ENCODE results near the gene NUDT2.

The NUDT2 gene

DNA sequence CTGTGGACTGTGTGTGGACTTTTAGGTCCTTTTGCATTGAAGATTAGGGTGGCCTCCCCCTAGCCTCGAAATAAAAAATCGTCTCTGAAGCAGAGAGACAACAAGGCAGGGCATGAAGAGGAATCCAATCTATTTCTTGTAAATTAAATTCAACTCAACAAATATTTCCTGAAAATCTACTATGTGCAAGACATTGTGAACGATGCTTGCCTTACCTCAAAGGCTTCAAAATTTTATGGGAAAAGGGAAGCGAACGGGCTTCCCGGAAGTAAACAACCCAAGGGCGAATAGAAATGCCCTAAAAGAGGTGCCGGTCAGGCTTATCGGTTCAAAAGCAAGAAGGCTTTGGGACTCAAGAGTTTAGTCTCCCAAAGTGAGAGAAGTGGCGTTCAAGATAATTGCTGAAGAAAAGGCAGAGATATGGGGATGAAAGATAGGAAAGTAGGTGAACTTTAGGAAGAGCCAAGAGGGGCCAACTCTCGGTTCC is 826 bp upstream of the NUDT2 start:
- TF ChIP-seq ZFX (IDR thresholded peaks at IDR 0.05), result no peak
- TF ChIP-seq, protein P1, sequence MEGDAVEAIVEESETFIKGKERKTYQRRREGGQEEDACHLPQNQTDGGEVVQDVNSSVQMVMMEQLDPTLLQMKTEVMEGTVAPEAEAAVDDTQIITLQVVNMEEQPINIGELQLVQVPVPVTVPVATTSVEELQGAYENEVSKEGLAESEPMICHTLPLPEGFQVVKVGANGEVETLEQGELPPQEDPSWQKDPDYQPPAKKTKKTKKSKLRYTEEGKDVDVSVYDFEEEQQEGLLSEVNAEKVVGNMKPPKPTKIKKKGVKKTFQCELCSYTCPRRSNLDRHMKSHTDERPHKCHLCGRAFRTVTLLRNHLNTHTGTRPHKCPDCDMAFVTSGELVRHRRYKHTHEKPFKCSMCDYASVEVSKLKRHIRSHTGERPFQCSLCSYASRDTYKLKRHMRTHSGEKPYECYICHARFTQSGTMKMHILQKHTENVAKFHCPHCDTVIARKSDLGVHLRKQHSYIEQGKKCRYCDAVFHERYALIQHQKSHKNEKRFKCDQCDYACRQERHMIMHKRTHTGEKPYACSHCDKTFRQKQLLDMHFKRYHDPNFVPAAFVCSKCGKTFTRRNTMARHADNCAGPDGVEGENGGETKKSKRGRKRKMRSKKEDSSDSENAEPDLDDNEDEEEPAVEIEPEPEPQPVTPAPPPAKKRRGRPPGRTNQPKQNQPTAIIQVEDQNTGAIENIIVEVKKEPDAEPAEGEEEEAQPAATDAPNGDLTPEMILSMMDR (conservative IDR thresholded peaks at IDR 0.05), result no peak
- peak overlapping the region; percentile 79 for H3K27ac ChIP-seq

DNA sequence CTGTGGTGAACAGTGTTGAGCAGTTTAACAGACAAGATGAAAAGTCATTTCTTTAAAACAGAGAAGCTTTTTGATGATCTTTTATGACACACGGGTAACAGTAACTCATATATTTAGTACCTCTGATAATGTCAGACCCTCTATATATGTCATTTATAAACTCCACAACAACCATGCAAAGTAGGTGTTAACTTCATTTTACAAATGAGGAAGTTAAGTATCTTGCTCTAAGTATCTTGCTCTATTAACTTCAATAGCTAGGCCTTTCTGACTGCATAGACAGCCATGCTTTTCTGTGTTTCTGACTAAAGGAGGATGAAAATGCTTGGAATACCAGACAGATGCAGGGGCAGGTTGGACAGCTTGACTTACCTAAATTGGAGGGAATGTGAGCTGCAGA is 1.8 kb downstream of the NUDT2 start:
- no peak overlapping the region for H3K27ac ChIP-seq
- TF ChIP-seq ZFX (IDR thresholded peaks at IDR 0.05), result no peak
- TF ChIP-seq, protein P1 (conservative IDR thresholded peaks at IDR 0.05), result no peak

DNA sequence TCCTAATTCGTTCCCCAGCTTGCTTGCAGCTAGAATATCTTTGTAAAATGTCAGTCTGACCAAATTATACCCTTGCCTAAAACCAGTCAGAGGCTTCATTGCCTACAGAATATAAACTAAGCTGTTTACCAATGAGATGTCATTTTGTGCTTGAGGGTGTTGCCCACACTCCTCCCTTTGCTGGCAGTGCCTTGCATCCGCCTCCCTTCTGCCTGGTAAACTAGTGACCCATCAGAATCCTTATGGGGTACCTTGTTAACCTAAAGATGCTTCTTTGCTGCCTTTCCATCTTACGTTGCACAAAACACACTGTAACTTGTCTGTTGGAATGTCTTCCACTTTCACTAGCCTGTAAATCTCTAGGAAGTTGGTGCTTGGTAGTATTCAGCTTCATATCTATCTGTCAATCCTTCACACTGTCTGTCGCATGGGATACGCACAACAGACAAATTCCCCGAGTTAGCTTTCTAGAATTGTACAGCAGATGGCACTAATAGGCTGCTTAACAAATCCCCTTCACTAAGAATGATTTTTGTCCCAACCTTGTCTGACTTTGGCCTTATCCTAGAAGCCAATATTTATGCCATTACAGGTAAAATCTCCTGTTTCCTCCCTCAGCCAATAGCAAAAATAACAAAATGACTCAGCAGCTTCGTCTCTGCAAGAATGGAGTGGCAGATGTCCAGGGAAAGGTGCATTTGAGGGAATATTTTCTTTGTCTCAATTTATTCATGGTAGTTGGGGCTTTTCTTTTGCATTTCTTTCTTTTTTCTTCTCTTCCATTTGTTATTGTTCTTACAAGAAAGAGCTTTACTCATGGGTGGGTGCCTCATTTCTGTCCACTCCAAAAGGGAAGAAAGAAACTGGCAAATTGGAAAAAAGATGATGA is 3.0 kb downstream of the NUDT2 start:
- TF ChIP-seq, protein P1 (conservative IDR thresholded peaks at IDR 0.05), result peak; percentile 55
- no peak for TF ChIP-seq ZFX (IDR thresholded peaks at IDR 0.05)
- H3K27ac ChIP-seq, result no peak overlapping the region

DNA sequence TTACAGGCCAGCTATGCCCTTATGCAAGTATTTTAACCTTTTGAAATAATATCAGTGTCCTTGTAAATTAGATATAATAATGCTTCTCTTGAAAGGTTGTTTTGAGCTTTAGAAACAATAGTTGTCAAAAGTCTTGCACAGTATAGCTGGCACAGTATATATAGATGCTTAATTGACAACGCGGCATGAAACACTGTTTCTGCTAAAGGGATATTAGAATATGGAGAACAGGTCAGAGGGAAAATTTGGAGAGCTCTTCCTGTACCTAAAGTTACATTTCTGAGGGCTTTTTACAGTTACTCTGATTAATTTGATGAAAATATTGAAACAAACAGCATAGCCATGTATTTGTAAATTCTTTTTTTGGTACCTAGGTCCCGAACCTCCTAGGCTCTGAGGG is 4.5 kb downstream of the NUDT2 start:
- TF ChIP-seq ZFX (IDR thresholded peaks at IDR 0.05), result no peak
- TF ChIP-seq, protein P1 (conservative IDR thresholded peaks at IDR 0.05), result no peak
- H3K27ac ChIP-seq, result no peak overlapping the region

DNA sequence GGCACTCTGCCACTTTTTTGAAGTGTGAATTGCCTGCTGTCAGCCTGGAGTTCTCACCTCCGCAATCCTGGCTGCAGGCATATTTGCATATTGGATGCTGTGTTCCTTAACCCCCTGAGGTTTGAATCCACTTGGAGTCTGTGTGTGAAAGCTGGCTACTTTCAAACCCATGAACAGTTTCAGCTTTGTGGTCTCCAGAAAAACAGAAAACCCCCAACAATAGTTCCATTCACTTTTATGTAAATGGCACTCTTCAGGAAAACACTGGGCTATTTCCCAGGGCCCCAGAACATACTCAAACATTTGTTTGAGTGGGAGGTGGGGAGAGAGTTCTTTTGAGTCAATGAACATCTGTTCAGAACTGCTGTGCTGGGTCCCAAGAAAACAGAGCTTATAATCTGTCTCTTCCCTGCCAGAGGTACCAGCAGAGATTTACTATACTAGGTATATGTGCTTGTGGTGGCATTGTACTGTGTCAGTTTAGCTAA is 5.0 kb downstream of the NUDT2 start:
- TF ChIP-seq, protein P1 (conservative IDR thresholded peaks at IDR 0.05), result no peak
- TF ChIP-seq ZFX (IDR thresholded peaks at IDR 0.05), result no peak
- H3K27ac ChIP-seq, result no peak overlapping the region

DNA sequence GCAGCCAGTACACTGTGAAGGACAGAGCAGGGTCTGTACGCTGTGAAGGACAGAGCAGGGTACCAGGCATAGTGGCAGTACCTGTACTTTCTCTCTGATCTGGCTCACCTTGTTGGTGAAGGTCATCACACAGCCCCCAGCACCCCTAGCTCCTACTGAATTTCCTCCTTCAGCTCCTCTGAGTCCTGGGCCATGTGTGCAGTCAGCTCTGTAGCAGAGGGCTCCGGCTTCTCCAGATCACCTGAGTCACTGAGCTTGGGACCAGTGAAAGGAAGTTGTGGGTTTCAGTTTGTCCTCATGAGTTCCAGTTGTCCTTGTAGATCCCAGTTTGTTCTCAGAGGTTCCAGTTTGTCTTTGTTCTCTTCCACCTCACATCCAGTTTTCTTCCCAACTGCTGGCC is 5.5 kb downstream of the NUDT2 start:
- H3K27ac ChIP-seq, result no peak overlapping the region
- TF ChIP-seq ZFX (IDR thresholded peaks at IDR 0.05), result no peak
- TF ChIP-seq, protein P1 (conservative IDR thresholded peaks at IDR 0.05), result no peak

DNA sequence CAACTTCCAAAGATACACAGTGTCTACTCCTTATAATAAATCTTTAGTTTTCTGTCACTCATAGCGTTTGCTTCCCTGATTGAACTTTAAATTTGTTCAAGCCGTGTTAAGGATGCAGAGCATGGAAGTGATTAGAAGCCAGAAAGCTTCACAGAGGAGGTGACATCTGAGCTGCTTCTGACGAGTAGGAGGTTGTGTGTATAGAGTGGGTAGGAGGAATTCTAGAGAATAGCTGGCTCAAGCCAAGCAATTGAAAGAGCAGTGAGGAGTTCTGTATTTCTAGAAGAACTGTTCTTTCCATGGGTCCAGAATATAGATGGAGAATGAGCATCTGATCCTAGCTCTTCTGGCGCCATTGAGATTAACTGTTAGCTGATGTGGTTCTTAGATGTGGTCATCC is 6.0 kb downstream of the NUDT2 start:
- no peak overlapping the region for H3K27ac ChIP-seq
- TF ChIP-seq ZFX (IDR thresholded peaks at IDR 0.05), result no peak
- TF ChIP-seq, protein P1 (conservative IDR thresholded peaks at IDR 0.05), result no peak
